Osteoblast (primary cell): ENCODE results near the gene TBC1D4. TPM values are rescaled to one million over a fixed set of nuclear protein-coding genes. Genes with fewer than 3 reads are reported as not detected.

ENCODE experiments used
- DNase-seq: peaks from one replicate; pipeline ENCODE4 v3.0.0; 2011; ENCODE audit warnings: low spot score, mixed read lengths; ENCODE audit not compliant: insufficient read length; ENCODE audit errors: missing footprints
- H2AFZ ChIP-seq: 2 replicates; pipeline ENCODE4 v1.6.0; 2011; ENCODE audit warnings: mild to moderate bottlenecking, low read length
- H3K27ac ChIP-seq: 2 replicates; pipeline ENCODE4 v1.5.1; 2011; ENCODE audit warnings: mild to moderate bottlenecking, low read depth, low read length, moderate library complexity
- H3K27me3 ChIP-seq: 2 replicates; pipeline ENCODE4 v1.6.0; 2012; ENCODE audit warnings: mild to moderate bottlenecking, control low read depth, inconsistent platforms, low read length, moderate library complexity; ENCODE audit not compliant: insufficient read depth
- H3K36me3 ChIP-seq: 2 replicates; pipeline ENCODE4 v1.5.1; 2011; ENCODE audit warnings: mild to moderate bottlenecking, low read length, control low read depth, moderate library complexity; ENCODE audit not compliant: insufficient read depth
- H3K4me1 ChIP-seq: 2 replicates; pipeline ENCODE4 v1.5.1; 2011; ENCODE audit warnings: mild to moderate bottlenecking, low read length, control low read depth, moderate library complexity; ENCODE audit not compliant: insufficient read depth
- H3K4me2 ChIP-seq: 2 replicates; pipeline ENCODE4 v1.6.0; 2011; ENCODE audit warnings: mild to moderate bottlenecking, low read length; ENCODE audit not compliant: insufficient read depth
- H3K4me3 ChIP-seq: fragments of 200-600 bp; sonication (generic); 3 replicates; pipeline ENCODE4 v1.5.1; 2012; ENCODE audit warnings: mild to moderate bottlenecking, low read length, inconsistent platforms; ENCODE audit not compliant: insufficient read depth
- H3K79me2 ChIP-seq: 2 replicates; pipeline ENCODE4 v1.6.0; 2012; ENCODE audit warnings: mild to moderate bottlenecking, low read length, control low read depth, inconsistent platforms; ENCODE audit not compliant: insufficient read depth
- H3K9me3 ChIP-seq: 2 replicates; pipeline ENCODE4 v1.5.1; 2011; ENCODE audit warnings: low read depth, low read length, control low read depth
- H4K20me1 ChIP-seq: 2 replicates; pipeline ENCODE4 v1.6.0; 2012; ENCODE audit warnings: mild to moderate bottlenecking, low read length, control low read depth; ENCODE audit not compliant: insufficient read depth
- CTCF ChIP-seq: IDR thresholded peaks from 2 replicates; pipeline ENCODE4 v1.5.1; 2011; ENCODE audit warnings: mild to moderate bottlenecking, low read depth, low read length, moderate library complexity; ENCODE audit errors: extremely low read depth
- total RNA-seq: library from RNA; depleted of rRNA; stranded (reverse); fragments of >200 nt; gene quantifications from 2 replicates; pipeline ENCODE4 v1.2.3, GENCODE V29; 2012

The TBC1D4 gene
- total RNA-seq, 1 donor: 19.5 TPM

- H3K36me3 ChIP-seq: no peaks in the 10 kb centered on the region
- H3K79me2 ChIP-seq: peaks cover 26% of the 10 kb centered on the region
- no peak overlapping the region for H3K4me2 ChIP-seq
- DNase-seq: no peak
- no peaks in the 10 kb centered on the region for H3K27me3 ChIP-seq
- no peak for TF ChIP-seq CTCF
- H2AFZ ChIP-seq: no peak overlapping the region
- no peaks in the 10 kb centered on the region for H3K9me3 ChIP-seq
- H3K4me3 ChIP-seq: no peak overlapping the region
- no peak overlapping the region for H3K27ac ChIP-seq
- peaks cover 4% of the 10 kb centered on the region for H3K4me1 ChIP-seq
- no peaks in the 10 kb centered on the region for H4K20me1 ChIP-seq
Measured at GRCh38 chr13:75391432-75392100, 90.4 kb downstream of the TBC1D4 start.

- no peak for DNase-seq
- H3K4me1 ChIP-seq: peaks cover 4% of the 10 kb centered on the region
- H3K27ac ChIP-seq: no peak overlapping the region
- H3K9me3 ChIP-seq: no peaks in the 10 kb centered on the region
- no peaks in the 10 kb centered on the region for H3K36me3 ChIP-seq
- H3K79me2 ChIP-seq: peaks cover 24% of the 10 kb centered on the region
- no peak overlapping the region for H2AFZ ChIP-seq
- no peak overlapping the region for H3K4me2 ChIP-seq
- H4K20me1 ChIP-seq: no peaks in the 10 kb centered on the region
- H3K4me3 ChIP-seq: no peak overlapping the region
- H3K27me3 ChIP-seq: no peaks in the 10 kb centered on the region
- no peak for TF ChIP-seq CTCF
Measured at GRCh38 chr13:75390229-75390628, 91.7 kb downstream of the TBC1D4 start.

- Histone ChIP-seq H3K27me3 (no peaks in the 10 kb centered on the region), H3K9me3 (no peaks in the 10 kb centered on the region), H4K20me1 (no peaks in the 10 kb centered on the region), H3K4me3 (no peak overlapping the region), H3K4me2 (no peak overlapping the region), H3K4me1 (peaks cover 5% of the 10 kb centered on the region), H3K79me2 (peaks cover 8% of the 10 kb centered on the region), H3K27ac (no peak overlapping the region), H3K36me3 (no peaks in the 10 kb centered on the region), H2AFZ (no peak overlapping the region)
- TF ChIP-seq CTCF: no peak
- no peak for DNase-seq
Measured at GRCh38 chr13:75385708-75386083, 96.3 kb downstream of the TBC1D4 start.

GRCh38 chr13:75384879-75385707, 96.9 kb downstream of the TBC1D4 start:
- H2AFZ ChIP-seq: no peak overlapping the region
- H3K79me2 ChIP-seq: peaks cover 3% of the 10 kb centered on the region
- H3K36me3 ChIP-seq: no peaks in the 10 kb centered on the region
- H3K9me3 ChIP-seq: no peaks in the 10 kb centered on the region
- no peak for TF ChIP-seq CTCF
- no peak overlapping the region for H3K27ac ChIP-seq
- H3K4me1 ChIP-seq: peaks cover 5% of the 10 kb centered on the region
- H3K4me2 ChIP-seq: no peak overlapping the region
- H3K4me3 ChIP-seq: no peak overlapping the region
- no peaks in the 10 kb centered on the region for H3K27me3 ChIP-seq
- no peaks in the 10 kb centered on the region for H4K20me1 ChIP-seq
- no peak for DNase-seq
